Peyer's patch (tissue), 4 donors: ENCODE data around the gene OAS3. TPM values are rescaled to one million over a fixed set of nuclear protein-coding genes. Genes with fewer than 3 reads are reported as not detected.
A peak's percentile ranks its signal among the peaks of the same experiment; 100 is the strongest.

Experiments
- DNase-seq, 3 donors: peaks; one replicate each; pipeline ENCODE4 v3.0.0-alpha.2; 2017 to 2019
- H3K27ac ChIP-seq, 4 donors: fragments of 200-600 bp; sonication (generic); one replicate each; pipeline ENCODE4 v1.5.1; 2016 to 2019
- H3K27me3 ChIP-seq, 2 donors: fragments of 200-600 bp; sonication (generic); one replicate each; pipeline ENCODE4 v1.5.1; 2019
- H3K36me3 ChIP-seq, 3 donors: fragments of 200-600 bp; sonication (generic); one replicate each; pipeline ENCODE4 v1.5.1; 2016 to 2019
- H3K4me1 ChIP-seq, 4 donors: fragments of 200-600 bp; sonication (generic); one replicate each; pipeline ENCODE4 v1.5.1; 2016 to 2019
- H3K4me3 ChIP-seq, 4 donors: fragments of 200-600 bp; sonication (generic); 1 replicate in 3 of 4; 2 replicates in 1 of 4; pipeline ENCODE4 v1.5.1; 2016 to 2019; ENCODE audit warnings: mild to moderate bottlenecking in 1 of 4
- H3K9me3 ChIP-seq, 4 donors: fragments of 200-600 bp; sonication (generic); one replicate each; pipeline ENCODE4 v1.5.1; 2016 to 2019; ENCODE audit warnings: mild to moderate bottlenecking in 1 of 4
- POLR2A ChIP-seq, 2 donors: fragments of 450-650 bp; IDR thresholded peaks; one replicate each; pipeline ENCODE4 v1.5.1; 2017; ENCODE audit warnings: antibody characterized with exemption in 2 of 2, mild to moderate bottlenecking in 2 of 2, moderate library complexity in 2 of 2
- total RNA-seq, 4 donors: library from RNA; depleted of rRNA; stranded (reverse); fragments of >200 nt; gene quantifications; one replicate each; pipeline ENCODE4 v1.1.0, GENCODE V29; 2016
- TF ChIP-seq, protein P1 (sequence below), 6 experiments: fragments of 450-650 bp in 4 of 6; fragments of 200-600 bp in 2 of 6; sonication (generic) in 1 of 6; IDR thresholded peaks; one replicate each; pipeline ENCODE4 v1.5.1; 2017 to 2019; ENCODE audit warnings: antibody characterized with exemption in 6 of 6, mild to moderate bottlenecking in 3 of 6, moderate library complexity in 1 of 6

Gene OAS3, protein sequence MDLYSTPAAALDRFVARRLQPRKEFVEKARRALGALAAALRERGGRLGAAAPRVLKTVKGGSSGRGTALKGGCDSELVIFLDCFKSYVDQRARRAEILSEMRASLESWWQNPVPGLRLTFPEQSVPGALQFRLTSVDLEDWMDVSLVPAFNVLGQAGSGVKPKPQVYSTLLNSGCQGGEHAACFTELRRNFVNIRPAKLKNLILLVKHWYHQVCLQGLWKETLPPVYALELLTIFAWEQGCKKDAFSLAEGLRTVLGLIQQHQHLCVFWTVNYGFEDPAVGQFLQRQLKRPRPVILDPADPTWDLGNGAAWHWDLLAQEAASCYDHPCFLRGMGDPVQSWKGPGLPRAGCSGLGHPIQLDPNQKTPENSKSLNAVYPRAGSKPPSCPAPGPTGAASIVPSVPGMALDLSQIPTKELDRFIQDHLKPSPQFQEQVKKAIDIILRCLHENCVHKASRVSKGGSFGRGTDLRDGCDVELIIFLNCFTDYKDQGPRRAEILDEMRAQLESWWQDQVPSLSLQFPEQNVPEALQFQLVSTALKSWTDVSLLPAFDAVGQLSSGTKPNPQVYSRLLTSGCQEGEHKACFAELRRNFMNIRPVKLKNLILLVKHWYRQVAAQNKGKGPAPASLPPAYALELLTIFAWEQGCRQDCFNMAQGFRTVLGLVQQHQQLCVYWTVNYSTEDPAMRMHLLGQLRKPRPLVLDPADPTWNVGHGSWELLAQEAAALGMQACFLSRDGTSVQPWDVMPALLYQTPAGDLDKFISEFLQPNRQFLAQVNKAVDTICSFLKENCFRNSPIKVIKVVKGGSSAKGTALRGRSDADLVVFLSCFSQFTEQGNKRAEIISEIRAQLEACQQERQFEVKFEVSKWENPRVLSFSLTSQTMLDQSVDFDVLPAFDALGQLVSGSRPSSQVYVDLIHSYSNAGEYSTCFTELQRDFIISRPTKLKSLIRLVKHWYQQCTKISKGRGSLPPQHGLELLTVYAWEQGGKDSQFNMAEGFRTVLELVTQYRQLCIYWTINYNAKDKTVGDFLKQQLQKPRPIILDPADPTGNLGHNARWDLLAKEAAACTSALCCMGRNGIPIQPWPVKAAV
- total RNA-seq: 10 to 100 TPM in 3 of 4 donors, 1 to 10 TPM in 1; 7.1 to 53.6 (median 16.7) TPM

DNA sequence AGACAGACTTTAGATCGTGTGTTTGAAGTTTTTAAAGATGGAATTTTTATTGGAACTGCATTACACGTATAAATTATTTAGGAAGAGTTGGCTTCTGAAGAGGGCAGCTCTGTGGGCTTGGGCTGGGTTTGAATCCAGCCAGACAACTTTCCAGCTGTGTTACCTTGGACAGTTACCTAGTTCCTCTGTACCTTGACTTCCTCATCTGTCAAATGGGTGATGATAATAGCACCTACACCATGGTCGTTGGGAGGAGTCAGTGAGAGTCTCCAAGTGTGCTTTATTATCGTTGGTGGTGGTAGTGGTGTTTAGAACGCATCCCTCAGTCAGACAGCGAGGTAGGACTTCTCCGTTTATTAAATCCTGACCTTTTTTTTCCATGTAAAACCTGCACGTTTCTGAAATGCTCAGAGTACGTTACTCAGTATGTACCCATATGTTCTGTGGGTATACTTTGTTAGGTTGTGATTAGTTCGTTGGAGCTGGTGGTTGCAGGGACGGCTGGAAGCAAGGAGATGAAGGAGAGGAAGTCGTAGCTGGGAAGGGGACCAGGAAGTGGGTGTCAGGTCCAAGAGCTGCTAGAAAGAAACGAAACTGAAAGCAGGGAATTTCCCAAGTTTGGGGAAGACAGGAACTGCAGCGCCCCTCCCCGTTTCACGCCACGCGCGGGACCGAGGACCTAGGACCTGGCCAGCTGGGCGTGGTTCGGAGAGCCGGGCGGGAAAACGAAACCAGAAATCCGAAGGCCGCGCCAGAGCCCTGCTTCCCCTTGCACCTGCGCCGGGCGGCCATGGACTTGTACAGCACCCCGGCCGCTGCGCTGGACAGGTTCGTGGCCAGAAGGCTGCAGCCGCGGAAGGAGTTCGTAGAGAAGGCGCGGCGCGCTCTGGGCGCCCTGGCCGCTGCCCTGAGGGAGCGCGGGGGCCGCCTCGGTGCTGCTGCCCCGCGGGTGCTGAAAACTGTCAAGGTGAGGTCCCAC, at the start of gene OAS3:
Gene OAS3 (plus strand): TSS at position 734 of the 979 bp plus-strand sequence. CDS start 57 bp downstream, at position 791.
- H3K36me3 ChIP-seq: no peaks in the 10 kb centered on the region
- peak within 1 kb of the TSS; percentile 68 to 84 (median 78) for H3K4me3 ChIP-seq
- TF ChIP-seq POLR2A (IDR thresholded peaks at IDR 0.05): peak in 1 of 2 donors; percentile 20
- TF ChIP-seq, protein P1, sequence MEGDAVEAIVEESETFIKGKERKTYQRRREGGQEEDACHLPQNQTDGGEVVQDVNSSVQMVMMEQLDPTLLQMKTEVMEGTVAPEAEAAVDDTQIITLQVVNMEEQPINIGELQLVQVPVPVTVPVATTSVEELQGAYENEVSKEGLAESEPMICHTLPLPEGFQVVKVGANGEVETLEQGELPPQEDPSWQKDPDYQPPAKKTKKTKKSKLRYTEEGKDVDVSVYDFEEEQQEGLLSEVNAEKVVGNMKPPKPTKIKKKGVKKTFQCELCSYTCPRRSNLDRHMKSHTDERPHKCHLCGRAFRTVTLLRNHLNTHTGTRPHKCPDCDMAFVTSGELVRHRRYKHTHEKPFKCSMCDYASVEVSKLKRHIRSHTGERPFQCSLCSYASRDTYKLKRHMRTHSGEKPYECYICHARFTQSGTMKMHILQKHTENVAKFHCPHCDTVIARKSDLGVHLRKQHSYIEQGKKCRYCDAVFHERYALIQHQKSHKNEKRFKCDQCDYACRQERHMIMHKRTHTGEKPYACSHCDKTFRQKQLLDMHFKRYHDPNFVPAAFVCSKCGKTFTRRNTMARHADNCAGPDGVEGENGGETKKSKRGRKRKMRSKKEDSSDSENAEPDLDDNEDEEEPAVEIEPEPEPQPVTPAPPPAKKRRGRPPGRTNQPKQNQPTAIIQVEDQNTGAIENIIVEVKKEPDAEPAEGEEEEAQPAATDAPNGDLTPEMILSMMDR (IDR thresholded peaks at IDR 0.05): peak in 1 of 6 experiments; percentile 8
- H3K27ac ChIP-seq: peak within 1 kb of the TSS; percentile 76 to 89 (median 82)
- peak; percentile 77 to 91 (median 88) for DNase-seq
- peaks cover 0 to 18% (median 4%) of the 10 kb centered on the region in 4 donors for H3K4me1 ChIP-seq
- H3K9me3 ChIP-seq: no peaks in the 10 kb centered on the region
- no peaks in the 10 kb centered on the region for H3K27me3 ChIP-seq

DNA sequence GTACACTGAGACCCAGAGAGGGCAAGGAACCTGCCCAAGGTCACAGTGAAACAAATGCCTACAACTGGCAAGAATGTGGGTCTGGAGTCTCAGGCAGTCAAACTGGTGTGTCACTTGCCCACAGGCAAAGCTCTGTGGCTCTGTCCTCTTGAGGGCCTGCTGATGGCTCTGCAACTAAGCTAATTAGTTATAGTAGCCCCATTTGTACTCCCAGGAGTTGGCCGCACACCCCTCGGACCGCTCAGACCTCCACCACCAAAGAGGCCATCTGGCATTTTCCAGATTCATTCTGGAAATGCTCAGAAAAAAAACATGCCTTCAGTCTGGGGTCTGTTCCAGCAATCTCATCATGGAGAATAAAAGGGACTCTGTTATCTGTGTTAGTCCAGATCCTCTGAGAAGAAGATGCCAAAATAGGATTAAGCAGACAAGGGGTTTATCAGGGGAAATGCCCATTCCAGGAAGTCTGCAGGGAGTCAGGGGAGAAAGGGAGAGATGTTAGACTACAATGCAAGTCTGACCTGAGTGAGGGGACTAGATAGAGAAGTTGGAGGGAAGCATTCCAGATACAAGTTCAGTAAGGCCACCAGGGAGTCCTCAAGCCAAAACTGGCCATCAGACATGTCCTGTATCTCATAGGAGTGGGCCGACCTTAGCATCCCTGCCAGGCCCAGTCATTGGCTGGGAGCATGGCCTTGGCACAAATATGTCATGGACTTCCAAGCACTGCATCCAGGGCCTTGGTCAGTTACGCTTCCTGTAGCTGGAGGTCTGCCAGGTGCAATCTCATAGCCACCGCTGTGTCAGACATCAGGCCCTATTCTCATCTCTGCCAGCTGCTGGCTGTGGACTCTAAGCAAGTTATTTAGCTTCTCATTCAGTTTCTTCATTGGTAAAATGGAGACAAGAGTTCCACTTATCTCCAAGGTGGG, 46.9 kb upstream of the OAS3 start:
- TF ChIP-seq, protein P1 (IDR thresholded peaks at IDR 0.05): no peak
- TF ChIP-seq POLR2A (IDR thresholded peaks at IDR 0.05): no peak
- Histone ChIP-seq H3K36me3 (no peaks in the 10 kb centered on the region), H3K4me3 (no peak overlapping the region), H3K9me3 (no peaks in the 10 kb centered on the region), H3K27me3 (no peaks in the 10 kb centered on the region), H3K27ac (no peak overlapping the region), H3K4me1 (no peaks in the 10 kb centered on the region)
- no peak for DNase-seq

DNA sequence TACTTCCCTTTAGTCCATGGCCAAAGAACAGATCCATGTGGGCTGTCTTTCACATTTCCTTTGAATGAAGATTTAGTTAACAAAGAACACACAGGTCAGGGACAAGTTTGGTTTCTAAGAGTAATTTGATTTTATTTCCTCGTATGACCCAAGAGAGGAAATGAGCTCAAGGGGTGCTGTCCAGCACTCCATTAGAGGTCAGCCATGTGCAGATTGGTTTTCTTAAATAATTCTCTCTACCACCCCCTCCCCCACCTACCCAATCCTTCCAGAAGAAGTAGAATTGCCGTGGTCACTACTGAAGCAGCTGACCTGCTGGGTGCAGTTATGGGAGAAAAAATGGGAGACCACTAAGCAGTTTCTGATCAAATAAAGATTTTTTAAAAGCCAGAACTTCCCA, 45.4 kb upstream of the OAS3 start:
- Histone ChIP-seq H3K27ac (no peak overlapping the region), H3K9me3 (no peaks in the 10 kb centered on the region), H3K36me3 (no peaks in the 10 kb centered on the region), H3K4me1 (no peaks in the 10 kb centered on the region), H3K4me3 (no peak overlapping the region), H3K27me3 (no peaks in the 10 kb centered on the region)
- DNase-seq: no peak
- TF ChIP-seq, protein P1 (IDR thresholded peaks at IDR 0.05): no peak
- TF ChIP-seq POLR2A (IDR thresholded peaks at IDR 0.05): no peak

DNA sequence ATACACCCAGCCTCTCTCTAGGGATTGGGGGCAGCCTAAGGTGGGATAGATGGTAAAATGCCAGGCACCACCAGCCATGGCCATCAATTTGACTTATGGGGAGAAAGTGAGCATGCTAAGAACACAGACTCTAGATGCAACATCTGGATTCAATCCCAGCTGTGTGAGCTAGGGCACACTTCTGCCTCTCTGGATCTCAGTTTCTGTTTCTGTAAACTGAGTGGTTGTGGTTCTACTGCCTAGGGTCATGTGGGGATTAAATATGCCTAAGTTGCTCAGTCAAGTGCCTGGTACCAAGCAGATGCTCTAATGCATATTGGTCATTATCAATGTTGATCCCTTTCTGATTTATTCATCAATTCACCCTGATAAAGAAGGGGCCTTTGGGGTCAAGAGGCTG, 44.1 kb upstream of the OAS3 start:
- H3K4me3 ChIP-seq: no peak overlapping the region
- H3K9me3 ChIP-seq: no peaks in the 10 kb centered on the region
- no peaks in the 10 kb centered on the region for H3K36me3 ChIP-seq
- H3K4me1 ChIP-seq: no peaks in the 10 kb centered on the region
- TF ChIP-seq, protein P1 (IDR thresholded peaks at IDR 0.05): no peak
- no peak for DNase-seq
- no peak overlapping the region for H3K27ac ChIP-seq
- H3K27me3 ChIP-seq: no peaks in the 10 kb centered on the region
